Astrocyte (in vitro differentiated cells and primary cell): Measurements from ENCODE around the gene PTTG2. TPM values are rescaled to one million over a fixed set of nuclear protein-coding genes. Genes with fewer than 3 reads are reported as not detected.

ENCODE experiments used
- DNase-seq: peaks from one replicate; pipeline ENCODE4 v3.0.0-alpha.2; 2010; ENCODE audit warnings: low read depth
- FAIRE-seq: peaks from 2 replicates; lab custom pipeline; 2011; peaks lifted over from hg19 to GRCh38; lab: Jason Lieb, UNC
- H2AFZ ChIP-seq: 2 replicates; pipeline ENCODE4 v1.6.0; 2012; ENCODE audit warnings: low read depth, low read length, inconsistent platforms
- H3K27ac ChIP-seq: 2 replicates; pipeline ENCODE4 v1.5.1; 2011; ENCODE audit warnings: low read depth, low read length, inconsistent platforms
- H3K27me3 ChIP-seq: 2 replicates; pipeline ENCODE4 v1.6.0; 2011; ENCODE audit warnings: low read length, inconsistent platforms; ENCODE audit not compliant: insufficient read depth
- H3K36me3 ChIP-seq: 2 replicates; pipeline ENCODE4 v1.5.1; 2011; ENCODE audit warnings: low read length, inconsistent platforms; ENCODE audit not compliant: insufficient read depth
- H3K4me1 ChIP-seq: 2 replicates; pipeline ENCODE4 v1.5.1; 2011; ENCODE audit warnings: low read length, inconsistent platforms; ENCODE audit not compliant: insufficient read depth
- H3K4me2 ChIP-seq: 2 replicates; pipeline ENCODE4 v1.6.0; 2012; ENCODE audit warnings: low read length, inconsistent platforms
- H3K4me3 ChIP-seq: 2 replicates; pipeline ENCODE4 v1.5.1; 2011; ENCODE audit warnings: low read depth, mild to moderate bottlenecking, low read length, inconsistent platforms; ENCODE audit not compliant: insufficient read depth
- H3K79me2 ChIP-seq: 2 replicates; pipeline ENCODE4 v1.6.0; 2012; ENCODE audit warnings: mild to moderate bottlenecking, low read length, inconsistent platforms; ENCODE audit not compliant: insufficient read depth
- H3K9ac ChIP-seq: 2 replicates; pipeline ENCODE4 v1.6.0; 2012; ENCODE audit warnings: mild to moderate bottlenecking, low read length, inconsistent platforms
- H3K9me3 ChIP-seq: 2 replicates; pipeline ENCODE4 v1.5.1; 2012; ENCODE audit warnings: low read depth, mild to moderate bottlenecking, low read length, inconsistent platforms; ENCODE audit not compliant: insufficient read depth
- H4K20me1 ChIP-seq: 2 replicates; pipeline ENCODE4 v1.6.0; 2012; ENCODE audit warnings: low read length, inconsistent platforms; ENCODE audit not compliant: insufficient read depth
- H3K27ac Mint-ChIP-seq: one replicate; pipeline ENCODE4 v1.8.0; 2021; ENCODE audit warnings: mild to moderate bottlenecking, mixed read lengths; ENCODE audit not compliant: unreplicated experiment
- H3K27me3 Mint-ChIP-seq: one replicate; pipeline ENCODE4 v1.8.0; 2021; ENCODE audit warnings: low read depth, mixed read lengths; ENCODE audit not compliant: unreplicated experiment
- H3K36me3 Mint-ChIP-seq: one replicate; pipeline ENCODE4 v1.8.0; 2021; ENCODE audit warnings: low read depth, mixed read lengths; ENCODE audit not compliant: unreplicated experiment
- H3K4me1 Mint-ChIP-seq: one replicate; pipeline ENCODE4 v1.8.0; 2021; ENCODE audit warnings: low read depth, mixed read lengths; ENCODE audit not compliant: unreplicated experiment
- H3K4me3 Mint-ChIP-seq: one replicate; pipeline ENCODE4 v1.8.0; 2021; ENCODE audit warnings: mild to moderate bottlenecking, moderate library complexity, mixed read lengths; ENCODE audit not compliant: unreplicated experiment
- H3K9me3 Mint-ChIP-seq: one replicate; pipeline ENCODE4 v1.8.0; 2021; ENCODE audit warnings: mild to moderate bottlenecking, mixed read lengths; ENCODE audit not compliant: unreplicated experiment
- EZH2 ChIP-seq: IDR thresholded peaks from 2 replicates; pipeline ENCODE4 v1.6.1; 2012; ENCODE audit warnings: mild to moderate bottlenecking, low read length, inconsistent platforms; ENCODE audit not compliant: insufficient read depth
- total RNA-seq: library from RNA; stranded (reverse); gene quantifications from 2 replicates; pipeline ENCODE4 v1.2.1, GENCODE V29; 2021
- TF ChIP-seq, protein P1 (sequence below): IDR thresholded peaks from 2 replicates; pipeline ENCODE4 v1.5.1; 2011; ENCODE audit warnings: low read depth, mild to moderate bottlenecking, inconsistent platforms, low read length, moderate library complexity; ENCODE audit not compliant: insufficient read depth

Gene PTTG2
- total RNA-seq, 1 donor from 2014 or later, result not detected

DNA sequence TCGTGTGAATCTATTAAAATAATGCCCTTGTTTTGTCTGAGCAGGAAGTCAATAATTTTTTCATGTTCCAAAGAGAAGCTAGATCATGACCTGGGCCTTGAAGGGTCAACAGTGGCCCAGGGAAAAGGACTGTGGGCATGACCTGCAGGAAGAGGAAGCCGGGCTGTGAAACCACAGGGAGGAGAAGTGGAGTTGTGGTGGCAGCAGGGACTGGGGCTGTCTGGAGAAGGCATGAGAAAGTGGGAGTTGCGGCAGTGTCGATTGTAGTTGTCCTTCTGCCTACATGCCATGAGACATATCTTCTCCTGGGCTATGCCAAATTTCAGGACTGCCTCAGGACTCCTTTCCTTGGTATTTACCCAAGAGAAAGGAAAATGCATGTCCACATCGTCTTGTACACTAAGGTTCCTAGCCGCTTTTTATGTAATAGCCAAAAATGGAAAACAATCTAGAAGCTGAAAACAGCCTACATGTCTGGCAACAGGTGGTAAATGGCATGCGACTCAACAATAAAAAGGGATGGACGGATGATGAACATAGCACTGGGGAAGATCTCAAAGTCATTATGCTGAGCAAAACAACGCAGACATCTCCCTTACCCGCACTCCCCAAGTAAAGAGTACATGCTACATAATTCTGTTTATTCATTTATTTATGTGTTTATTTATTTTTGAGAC lies 13.6 kb upstream of the PTTG2 start:
- no peaks in the 10 kb centered on the region for H3K27me3 ChIP-seq
- no peak for TF ChIP-seq EZH2
- TF ChIP-seq, protein P1, sequence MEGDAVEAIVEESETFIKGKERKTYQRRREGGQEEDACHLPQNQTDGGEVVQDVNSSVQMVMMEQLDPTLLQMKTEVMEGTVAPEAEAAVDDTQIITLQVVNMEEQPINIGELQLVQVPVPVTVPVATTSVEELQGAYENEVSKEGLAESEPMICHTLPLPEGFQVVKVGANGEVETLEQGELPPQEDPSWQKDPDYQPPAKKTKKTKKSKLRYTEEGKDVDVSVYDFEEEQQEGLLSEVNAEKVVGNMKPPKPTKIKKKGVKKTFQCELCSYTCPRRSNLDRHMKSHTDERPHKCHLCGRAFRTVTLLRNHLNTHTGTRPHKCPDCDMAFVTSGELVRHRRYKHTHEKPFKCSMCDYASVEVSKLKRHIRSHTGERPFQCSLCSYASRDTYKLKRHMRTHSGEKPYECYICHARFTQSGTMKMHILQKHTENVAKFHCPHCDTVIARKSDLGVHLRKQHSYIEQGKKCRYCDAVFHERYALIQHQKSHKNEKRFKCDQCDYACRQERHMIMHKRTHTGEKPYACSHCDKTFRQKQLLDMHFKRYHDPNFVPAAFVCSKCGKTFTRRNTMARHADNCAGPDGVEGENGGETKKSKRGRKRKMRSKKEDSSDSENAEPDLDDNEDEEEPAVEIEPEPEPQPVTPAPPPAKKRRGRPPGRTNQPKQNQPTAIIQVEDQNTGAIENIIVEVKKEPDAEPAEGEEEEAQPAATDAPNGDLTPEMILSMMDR, result no peak
- no peaks in the 10 kb centered on the region for H3K36me3 ChIP-seq
- no peak overlapping the region for H3K9ac ChIP-seq
- no peaks in the 10 kb centered on the region for H3K4me1 ChIP-seq
- H3K27ac ChIP-seq, result no peak overlapping the region
- no peaks in the 10 kb centered on the region for H3K9me3 ChIP-seq
- H4K20me1 ChIP-seq, result no peaks in the 10 kb centered on the region
- no peak overlapping the region for H3K4me3 Mint-ChIP-seq
- no peak overlapping the region for H2AFZ ChIP-seq
- peaks cover 7% of the 10 kb centered on the region for H3K27me3 Mint-ChIP-seq
- H3K79me2 ChIP-seq, result no peaks in the 10 kb centered on the region
- H3K36me3 Mint-ChIP-seq, result no peaks in the 10 kb centered on the region
- no peak for DNase-seq
- H3K4me1 Mint-ChIP-seq, result peaks cover 12% of the 10 kb centered on the region
- FAIRE-seq, result no peak
- H3K9me3 Mint-ChIP-seq, result peaks cover 9% of the 10 kb centered on the region
- no peak overlapping the region for H3K4me2 ChIP-seq
- H3K27ac Mint-ChIP-seq, result no peak overlapping the region
- H3K4me3 ChIP-seq, result no peak overlapping the region

DNA sequence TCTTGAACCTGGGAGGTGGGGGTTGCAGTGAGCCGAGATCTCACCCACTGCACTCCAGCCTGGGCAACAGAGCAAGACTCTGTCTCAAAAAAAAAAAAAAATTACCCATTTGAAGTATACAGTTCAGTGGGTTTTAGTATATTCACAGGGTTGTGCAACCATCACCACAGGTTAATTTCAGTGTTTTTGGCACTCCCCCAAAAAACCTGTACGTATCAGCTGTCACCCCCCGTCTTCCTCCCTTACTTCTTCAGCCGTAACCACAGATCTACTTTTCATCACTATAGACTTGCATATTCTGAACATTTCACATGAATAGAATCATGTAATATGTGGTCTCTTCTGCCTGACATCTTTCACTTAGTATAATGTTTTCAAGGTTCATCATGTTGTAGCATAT lies 11.7 kb upstream of the PTTG2 start:
- no peak for FAIRE-seq
- no peaks in the 10 kb centered on the region for H3K4me1 ChIP-seq
- H4K20me1 ChIP-seq, result no peaks in the 10 kb centered on the region
- no peaks in the 10 kb centered on the region for H3K79me2 ChIP-seq
- H3K27me3 Mint-ChIP-seq, result no peaks in the 10 kb centered on the region
- H3K36me3 Mint-ChIP-seq, result no peaks in the 10 kb centered on the region
- H3K4me2 ChIP-seq, result no peak overlapping the region
- no peaks in the 10 kb centered on the region for H3K9me3 Mint-ChIP-seq
- H3K4me3 Mint-ChIP-seq, result no peak overlapping the region
- no peak overlapping the region for H2AFZ ChIP-seq
- H3K4me1 Mint-ChIP-seq, result peaks cover 12% of the 10 kb centered on the region
- H3K27ac ChIP-seq, result no peak overlapping the region
- no peak overlapping the region for H3K27ac Mint-ChIP-seq
- H3K36me3 ChIP-seq, result no peaks in the 10 kb centered on the region
- H3K9me3 ChIP-seq, result no peaks in the 10 kb centered on the region
- no peak for DNase-seq
- H3K27me3 ChIP-seq, result no peaks in the 10 kb centered on the region
- TF ChIP-seq EZH2, result no peak
- TF ChIP-seq, protein P1, result no peak
- H3K4me3 ChIP-seq, result no peak overlapping the region
- H3K9ac ChIP-seq, result no peak overlapping the region

DNA sequence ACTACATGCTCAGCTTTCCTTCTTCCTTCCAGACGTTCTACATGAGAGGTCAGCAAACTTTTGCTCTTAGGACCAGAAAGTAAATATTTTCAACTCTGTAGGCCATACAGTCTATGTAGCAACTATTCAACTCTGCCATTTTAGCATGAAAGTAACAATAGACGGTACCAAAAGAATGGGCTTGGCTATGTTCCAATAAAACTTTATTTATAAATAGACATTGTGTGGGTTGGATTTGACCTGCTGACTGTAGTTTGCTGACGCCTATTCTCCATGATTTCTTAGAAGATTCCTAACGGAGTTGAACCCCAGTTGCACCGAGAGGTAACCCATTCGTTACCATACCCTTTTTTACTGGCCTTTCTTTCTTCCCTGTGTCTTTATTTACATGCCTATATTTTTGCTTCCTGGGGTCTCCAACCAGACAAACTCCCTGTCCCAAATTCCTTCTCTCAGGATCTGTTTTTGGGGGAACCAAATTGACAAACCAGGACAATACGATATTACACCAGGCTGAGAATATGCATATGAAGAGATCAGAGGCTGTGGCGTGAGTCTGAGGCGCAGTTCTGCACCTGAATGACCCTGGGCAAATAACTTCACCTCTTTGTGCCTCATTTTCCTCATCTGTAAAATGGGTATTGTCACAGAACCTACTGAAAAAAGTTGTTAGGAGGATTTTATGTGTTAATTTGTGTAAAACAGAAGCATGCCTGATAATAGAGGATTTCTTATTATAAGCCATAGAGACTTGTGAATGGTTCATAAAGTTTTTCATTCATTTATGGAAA lies 10.4 kb upstream of the PTTG2 start:
- no peak for FAIRE-seq
- Histone ChIP-seq H3K4me3 (no peak overlapping the region), H3K9ac (no peak overlapping the region), H3K27ac (no peak overlapping the region), H3K27me3 (no peaks in the 10 kb centered on the region), H3K79me2 (no peaks in the 10 kb centered on the region), H2AFZ (no peak overlapping the region), H3K36me3 (no peaks in the 10 kb centered on the region), H3K4me1 (no peaks in the 10 kb centered on the region), H4K20me1 (no peaks in the 10 kb centered on the region), H3K9me3 (no peaks in the 10 kb centered on the region), H3K4me2 (no peak overlapping the region)
- H3K4me1 Mint-ChIP-seq, result peaks cover 17% of the 10 kb centered on the region
- no peaks in the 10 kb centered on the region for H3K9me3 Mint-ChIP-seq
- H3K4me3 Mint-ChIP-seq, result no peak overlapping the region
- TF ChIP-seq EZH2, result no peak
- TF ChIP-seq, protein P1, result no peak
- DNase-seq, result no peak
- H3K36me3 Mint-ChIP-seq, result no peaks in the 10 kb centered on the region
- no peaks in the 10 kb centered on the region for H3K27me3 Mint-ChIP-seq
- no peak overlapping the region for H3K27ac Mint-ChIP-seq
